Lower leg skin (tissue), 3 donors: Measurements from ENCODE around the gene KLHDC3.

ENCODE experiments used
- CTCF ChIP-seq, 3 donors: fragments of 450-650 bp; IDR thresholded peaks; one replicate each; pipeline ENCODE4 v1.5.1; 2016; ENCODE audit warnings: antibody characterized with exemption in 3 of 3, mild to moderate bottlenecking in 3 of 3, moderate library complexity in 2 of 3
- POLR2A ChIP-seq, 2 donors: fragments of 450-650 bp; IDR thresholded peaks; one replicate each; pipeline ENCODE4 v1.6.1; 2016 to 2017; ENCODE audit warnings: antibody characterized with exemption in 2 of 2, mild to moderate bottlenecking in 1 of 2, moderate library complexity in 1 of 2

- no peak for TF ChIP-seq CTCF (IDR thresholded peaks at IDR 0.05)
- no peak for TF ChIP-seq POLR2A (IDR thresholded peaks at IDR 0.05)
These were observed 1.7 kb upstream of the KLHDC3 start for GRCh38 chr6:43012364-43012763.
